ENCODE data around the gene ACBD4.
A peak's percentile ranks its signal among the peaks of the same experiment; 100 is the strongest.

ACBD4 gene

GRCh38 chr17:45132572-45133463 lies 2.7 kb upstream of the ACBD4 start (continued):
- TF ChIP-seq ZNF560 (tag by site-specific recombination; IDR thresholded peaks at IDR 0.05; ENCODE audit: borderline replicate concordance) (no peak), ZBTB7A (tag by site-specific recombination; IDR thresholded peaks at IDR 0.05; ENCODE audit: low read depth) (peak; percentile 75), BCL11A (tag by site-specific recombination; IDR thresholded peaks at IDR 0.05; ENCODE audit: low read depth) (peak; percentile 78), ZNF426 (tag by site-specific recombination; IDR thresholded peaks at IDR 0.05) (no peak), ZNF24 (tag by site-specific recombination; IDR thresholded peaks at IDR 0.05) (peak; percentile 52; the same call in 1 of the 2 replicates), ZNF202 (tag by site-specific recombination; IDR thresholded peaks at IDR 0.05; ENCODE audit: borderline replicate concordance) (no peak), ZNF416 (tag by site-specific recombination; IDR thresholded peaks at IDR 0.05) (no peak), OVOL3 (tag by site-specific recombination; IDR thresholded peaks at IDR 0.05) (no peak), RBAK (tag by site-specific recombination; IDR thresholded peaks at IDR 0.05) (no peak), ZNF791 (tag by site-specific recombination; IDR thresholded peaks at IDR 0.05) (no peak), ZNF398 (tag by site-specific recombination; IDR thresholded peaks at IDR 0.05) (peak; percentile 86), ZFP41 (tag by site-specific recombination; IDR thresholded peaks at IDR 0.05; ENCODE audit: borderline replicate concordance) (no peak), MYNN (tag by site-specific recombination; IDR thresholded peaks at IDR 0.05; ENCODE audit: borderline replicate concordance) (no peak; the same call in 1 of the 2 replicates), ZNF114 (tag by site-specific recombination; IDR thresholded peaks at IDR 0.05) (no peak), ZBTB6 (tag by site-specific recombination; IDR thresholded peaks at IDR 0.05) (peak; percentile 69), PATZ1 (tag by site-specific recombination; IDR thresholded peaks at IDR 0.05) (peak; percentile 97), KLF9 (tag by site-specific recombination; IDR thresholded peaks at IDR 0.05; ENCODE audit: low read depth) (peak; percentile 70), CTCF (tag by site-specific recombination; IDR thresholded peaks at IDR 0.05) (peak; percentile 48; the same call in 1 of the 2 replicates), HIC1 (tag by site-specific recombination; IDR thresholded peaks at IDR 0.05) (peak; percentile 95), ZNF660 (tag by site-specific recombination; IDR thresholded peaks at IDR 0.05) (no peak), ZNF76 (tag by site-specific recombination; IDR thresholded peaks at IDR 0.05; ENCODE audit: borderline replicate concordance, low read depth) (peak; percentile 31; the same call in 1 of the 2 replicates), ZNF776 (tag by site-specific recombination; IDR thresholded peaks at IDR 0.05; ENCODE audit: borderline replicate concordance) (no peak), ZNF221 (tag by site-specific recombination; IDR thresholded peaks at IDR 0.05; ENCODE audit: borderline replicate concordance) (no peak), ZFP69B (tag by site-specific recombination; IDR thresholded peaks at IDR 0.05) (peak; percentile 21; the same call in 1 of the 2 replicates), ZNF488 (tag by site-specific recombination; IDR thresholded peaks at IDR 0.05) (no peak), ZNF140 (tag by site-specific recombination; IDR thresholded peaks at IDR 0.05) (no peak), ZNF585B (tag by site-specific recombination; IDR thresholded peaks at IDR 0.05) (no peak), ZNF707 (tag by site-specific recombination; IDR thresholded peaks at IDR 0.05) (no peak), ZFHX2 (tag by site-specific recombination; conservative IDR thresholded peaks at IDR 0.05) (peak; percentile 59; the same call in 1 of the 2 replicates), ZNF335 (tag by site-specific recombination; conservative IDR thresholded peaks at IDR 0.05) (peak; percentile 93)

Data from HEK293 (cell line).